IPS DF 19.7 (cell line): ENCODE measurements around the gene LAYN.

Experiments
- DNase-seq: peaks from one replicate; pipeline ENCODE4 v3.0.0-alpha.2; 2013; ENCODE audit warnings: low read depth, low spot score

LAYN gene

DNA sequence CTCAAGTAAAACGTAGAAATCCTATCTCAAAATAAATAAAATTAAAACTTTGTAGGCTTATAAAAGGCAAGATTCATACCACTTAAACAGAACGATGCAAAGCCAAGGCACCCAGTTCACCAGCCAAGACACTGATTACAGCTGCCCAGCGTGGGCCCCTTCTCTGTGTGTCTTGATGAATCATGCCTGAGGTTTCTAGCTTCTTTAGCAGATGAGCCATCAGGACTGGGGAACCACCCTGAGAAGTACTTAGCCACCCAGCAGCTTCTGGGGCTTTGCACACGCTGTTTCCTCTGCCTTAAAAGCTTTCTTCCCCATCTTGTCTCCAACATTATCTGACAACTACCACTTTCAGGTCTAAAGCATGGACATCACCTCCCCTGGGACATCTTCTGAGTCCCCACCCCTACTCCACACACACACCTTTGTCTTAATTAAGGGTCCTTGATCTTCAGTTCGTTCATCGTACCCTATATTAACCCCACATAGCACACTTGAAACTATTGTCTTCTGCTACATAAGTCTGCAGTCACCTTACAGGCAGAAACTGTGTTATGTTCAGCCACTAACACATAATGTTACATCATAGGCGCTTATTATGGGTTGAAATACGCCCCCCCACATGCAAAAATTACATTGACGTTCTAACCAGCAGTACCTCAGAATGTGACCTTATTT lies 8.7 kb upstream of the LAYN start:
- DNase-seq, result no peak

DNA sequence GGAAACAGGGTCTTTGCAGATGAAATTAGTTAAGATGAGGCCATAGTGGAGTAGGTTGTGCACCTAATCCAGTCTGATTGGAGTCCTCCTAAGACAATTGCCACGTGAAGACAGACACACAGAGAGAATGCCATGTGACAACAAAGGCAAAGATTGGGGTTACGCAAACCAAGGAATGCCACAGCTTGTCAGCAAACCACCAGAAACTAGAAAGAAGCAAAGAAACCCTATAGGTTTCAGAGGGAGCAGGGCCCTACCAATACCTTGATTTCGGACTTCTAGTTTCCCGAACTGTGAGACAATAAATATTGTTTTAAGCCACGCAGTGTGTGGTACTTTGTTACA lies 8.2 kb upstream of the LAYN start:
- no peak for DNase-seq

DNA sequence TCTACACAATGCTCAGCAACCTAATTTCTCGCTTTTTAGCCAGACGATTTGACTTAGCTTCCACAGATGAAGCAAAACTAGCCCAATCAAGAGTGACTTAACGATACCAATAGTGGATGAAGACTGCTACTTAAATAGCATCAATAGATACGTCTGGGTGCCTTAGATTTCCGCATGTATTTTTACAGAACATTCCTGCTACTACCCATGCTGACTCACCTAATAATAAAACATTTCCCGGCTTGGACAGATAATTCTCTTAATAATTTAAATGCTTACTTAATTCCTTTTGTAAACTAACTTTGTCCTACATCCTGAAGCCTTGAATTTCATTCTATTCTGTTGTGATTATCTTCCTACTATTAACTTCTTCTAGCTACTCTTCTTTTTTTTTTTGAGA lies 5.2 kb upstream of the LAYN start:
- no peak for DNase-seq

DNA sequence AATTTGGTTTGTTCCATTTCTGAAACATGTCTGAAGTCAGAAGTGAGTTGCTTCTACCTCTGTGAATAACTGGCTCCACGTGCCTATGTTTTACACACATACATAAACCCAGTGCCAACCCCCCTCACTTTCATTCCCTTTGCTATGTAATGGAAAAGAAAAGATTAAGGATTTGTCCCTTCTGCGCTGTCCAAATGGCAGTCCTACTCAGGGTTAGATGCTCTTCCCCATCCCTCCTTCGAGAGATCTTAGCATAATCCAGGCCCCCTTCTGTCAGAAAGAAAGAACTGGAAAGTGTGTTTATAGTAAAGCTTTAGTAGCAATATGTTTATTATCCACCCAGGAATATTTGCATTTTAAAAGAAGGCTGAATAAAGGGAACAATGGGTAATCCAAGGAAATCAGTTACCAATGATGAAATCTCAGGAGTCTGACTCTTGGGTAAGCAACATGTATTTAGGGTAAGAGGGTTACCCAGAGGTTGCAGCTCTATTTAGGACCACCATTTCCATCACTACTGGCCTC lies 3.1 kb upstream of the LAYN start:
- no peak for DNase-seq

DNA sequence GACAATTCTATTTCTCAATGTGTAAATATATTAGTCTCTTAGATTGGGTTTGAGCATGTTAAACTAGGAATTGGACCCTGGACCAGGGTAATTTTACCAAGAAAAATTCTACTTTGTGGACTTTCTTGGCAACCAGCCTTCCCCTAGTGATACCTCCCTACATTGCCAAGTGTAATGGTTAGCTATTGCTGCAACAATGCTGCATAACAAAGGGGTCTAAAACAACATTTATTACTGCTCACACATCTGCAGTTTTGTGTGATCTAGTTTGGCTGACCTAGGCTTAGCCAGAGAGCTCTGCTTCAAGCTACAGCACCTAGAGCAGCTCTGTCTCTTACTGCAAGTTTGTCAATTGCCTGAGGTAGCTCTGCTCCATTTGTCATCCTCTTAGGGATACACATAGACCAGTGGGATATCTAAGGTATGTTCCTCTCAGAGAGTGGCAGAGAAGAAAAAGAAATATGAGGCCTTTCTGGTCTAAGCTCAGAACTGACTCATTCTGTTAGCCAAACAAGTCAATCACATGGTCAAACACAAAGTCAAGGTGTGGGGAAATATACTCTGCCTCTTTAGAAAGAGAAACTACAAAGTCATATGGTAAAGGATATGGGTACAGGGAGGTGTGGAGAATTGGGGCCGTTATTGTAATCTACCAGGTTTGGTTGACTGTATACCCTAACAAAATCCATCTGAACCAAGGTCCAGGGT lies 2.0 kb upstream of the LAYN start:
- no peak for DNase-seq

DNA sequence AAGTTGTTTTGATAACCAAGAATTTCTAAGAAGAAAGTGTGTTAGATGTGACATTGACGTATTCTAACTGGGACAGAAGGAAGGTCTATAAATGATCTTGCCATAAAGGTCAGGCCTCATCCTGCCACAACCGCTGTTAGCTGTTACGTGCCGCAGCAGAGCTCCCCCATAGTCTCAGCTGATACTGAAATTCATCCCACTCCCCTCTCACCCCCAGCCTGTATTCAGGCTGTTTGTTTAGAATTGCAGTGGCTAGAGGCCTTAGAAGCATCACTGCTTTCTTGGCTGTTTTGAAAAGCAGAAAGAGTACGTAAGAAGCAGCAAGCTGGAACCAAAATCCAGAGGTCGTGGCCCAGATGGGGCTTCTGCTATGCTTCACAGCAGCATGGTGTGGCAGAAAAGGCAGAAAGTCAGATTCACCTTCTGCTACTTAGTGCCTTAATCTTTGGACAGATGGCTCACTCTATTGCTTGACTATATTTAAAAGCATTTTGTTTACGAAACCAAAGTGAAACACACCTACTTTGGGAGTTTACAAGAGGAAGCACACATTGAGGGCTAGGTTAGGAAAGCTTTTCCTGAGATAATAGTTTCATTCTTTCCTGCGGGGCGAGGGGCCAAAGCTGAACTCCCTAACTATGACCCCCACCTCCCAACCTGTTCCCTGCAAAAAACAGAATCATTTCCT lies 950 bp upstream of the LAYN start:
- no peak for DNase-seq

DNA sequence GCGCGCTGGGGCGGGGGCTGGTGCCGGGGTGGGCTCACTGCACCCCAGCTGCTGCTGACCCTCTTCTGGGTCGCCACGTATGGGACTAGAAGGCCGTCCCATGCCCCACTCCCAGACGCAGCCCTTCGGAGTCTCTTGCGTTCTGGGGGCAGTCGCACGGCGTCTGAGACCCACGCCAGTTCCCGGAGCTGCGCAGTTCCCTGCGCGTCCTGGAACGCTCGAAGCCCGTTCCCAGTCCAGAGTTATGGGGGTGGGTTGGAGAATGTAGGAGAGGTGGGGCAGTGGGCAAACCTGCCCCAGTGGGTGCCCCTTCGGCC lies 375 bp downstream of the LAYN start:
- DNase-seq, result no peak

DNA sequence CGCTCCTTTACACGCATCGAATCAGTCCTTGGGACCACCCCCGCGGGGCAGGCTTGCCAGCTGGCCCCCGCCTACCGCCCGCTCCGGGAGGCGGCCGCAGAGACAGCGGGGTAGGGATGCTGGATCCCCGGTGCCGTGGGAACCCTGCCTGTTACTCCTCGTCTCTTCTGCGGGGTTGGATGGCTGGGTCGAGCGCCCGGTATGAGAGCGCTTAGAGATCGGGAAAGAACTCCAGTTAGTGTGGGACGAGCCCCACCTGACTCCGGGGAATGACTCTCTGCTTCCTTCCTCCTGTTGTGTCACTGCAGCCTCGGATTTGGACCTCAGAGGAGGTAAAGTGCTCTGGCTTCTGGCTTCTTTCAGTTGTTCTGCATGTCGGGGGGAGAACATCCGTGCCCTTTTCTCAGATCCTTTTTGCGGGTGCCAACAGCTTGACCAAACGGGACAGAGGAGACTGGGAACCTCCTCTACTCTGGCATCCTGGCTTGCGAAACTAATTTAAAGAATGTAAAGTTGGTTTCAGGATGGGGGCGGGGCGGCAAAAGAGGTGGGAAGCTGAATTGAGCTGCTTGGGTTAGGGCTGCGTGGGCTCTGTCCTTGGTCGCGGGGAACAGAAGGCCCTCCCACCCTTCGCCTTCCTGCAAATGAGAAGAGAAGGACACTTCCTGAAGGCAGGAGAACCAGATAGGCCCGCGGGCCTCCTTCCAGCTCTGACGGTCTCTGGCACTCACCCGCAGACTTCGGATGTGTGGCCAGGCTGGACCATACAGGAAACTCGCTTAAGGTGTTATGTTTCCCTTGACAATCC lies 938 bp downstream of the LAYN start:
- DNase-seq, result no peak

DNA sequence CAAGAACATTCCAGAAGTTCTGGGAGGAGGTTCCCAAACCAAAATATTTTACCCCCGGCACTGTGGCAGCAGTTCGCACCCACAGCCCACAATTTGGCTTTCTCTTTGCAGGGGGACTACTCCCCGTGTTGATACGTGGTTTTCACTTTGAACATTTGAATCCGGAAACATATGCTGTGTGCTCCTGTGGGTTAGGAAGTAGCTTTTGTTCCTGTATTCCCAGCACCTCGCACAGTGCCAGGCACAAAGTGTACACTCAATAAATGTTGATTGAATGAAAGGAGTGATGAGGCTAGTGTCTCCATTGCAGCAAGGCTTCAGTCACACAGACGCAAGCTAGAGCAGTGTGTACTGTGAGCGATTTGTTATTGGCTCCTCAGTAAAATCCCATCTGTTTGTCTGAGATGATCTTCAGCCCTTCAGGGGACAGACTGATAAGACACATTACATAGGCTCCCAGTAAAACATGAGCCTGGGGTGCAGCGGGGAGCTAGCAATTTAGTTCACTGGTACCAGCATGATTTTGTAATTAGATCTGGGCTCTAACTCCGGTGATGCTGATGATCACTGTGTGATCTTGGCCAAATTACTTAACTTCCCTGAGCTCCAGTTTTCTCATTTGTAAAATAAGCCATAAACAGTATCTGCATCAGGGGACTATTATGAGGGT lies 2.2 kb downstream of the LAYN start:
- no peak for DNase-seq

DNA sequence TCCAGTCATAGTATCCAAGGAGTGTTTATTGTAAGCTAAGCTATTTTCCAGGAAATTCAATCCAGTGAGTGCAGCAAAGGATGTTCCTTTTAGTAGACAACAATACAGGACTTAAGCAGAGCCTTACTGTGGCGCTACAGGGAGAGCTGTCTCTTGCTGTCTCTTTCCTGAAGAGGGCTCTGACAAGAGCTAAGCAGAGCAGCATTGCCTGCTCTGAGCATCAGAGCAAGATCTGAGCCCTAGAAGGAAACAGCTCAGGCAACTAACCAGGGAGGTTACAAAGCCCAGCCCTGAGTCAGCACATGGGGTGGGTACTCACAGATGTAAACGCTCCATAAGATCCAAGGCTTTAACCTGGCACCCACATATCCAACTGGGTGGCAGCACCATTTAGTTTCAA lies 8.0 kb downstream of the LAYN start:
- DNase-seq, result no peak

DNA sequence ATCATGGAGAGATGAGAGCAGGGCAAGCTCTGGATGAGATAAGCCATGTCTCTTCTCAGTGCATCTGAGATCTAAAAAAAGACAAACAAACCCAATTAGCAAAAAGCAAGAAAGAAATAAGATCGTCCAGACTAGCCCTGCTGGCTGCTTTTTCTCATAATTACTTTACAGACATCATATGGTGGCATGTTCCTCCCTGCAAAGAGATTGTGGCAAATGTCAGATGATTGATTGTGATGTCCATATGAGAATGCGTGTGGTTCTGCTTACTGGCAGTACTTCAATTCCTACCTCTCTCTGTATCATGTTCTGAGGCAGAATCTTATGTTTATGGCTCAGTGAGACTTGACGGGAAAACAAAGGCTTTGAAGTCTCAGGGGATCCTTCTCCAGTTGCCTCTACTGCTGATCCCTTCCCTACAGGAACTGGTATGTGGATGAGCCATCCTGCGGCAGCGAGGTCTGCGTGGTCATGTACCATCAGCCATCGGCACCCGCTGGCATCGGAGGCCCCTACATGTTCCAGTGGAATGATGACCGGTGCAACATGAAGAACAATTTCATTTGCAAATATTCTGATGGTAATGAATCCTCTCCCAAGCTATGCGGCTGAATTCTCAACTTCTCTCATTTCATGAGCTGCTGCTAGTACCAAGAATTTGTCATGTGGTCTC lies 8.8 kb downstream of the LAYN start:
- DNase-seq, result no peak

DNA sequence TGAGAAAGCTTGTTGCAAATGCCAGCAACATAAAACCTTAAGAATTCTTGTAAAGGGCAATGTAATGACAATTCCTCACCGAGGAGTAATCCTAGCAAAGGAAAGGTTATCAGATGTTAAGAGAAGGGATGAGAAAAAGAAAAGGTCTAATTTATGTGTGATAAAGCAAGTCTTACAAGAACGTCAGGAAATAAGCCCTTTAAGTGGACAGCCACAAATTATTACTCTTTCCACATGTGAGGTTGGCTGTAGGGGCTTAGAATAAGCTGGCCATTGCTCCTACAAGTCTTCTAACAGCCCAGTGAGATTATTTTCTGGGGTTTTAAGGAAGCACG lies 9.3 kb downstream of the LAYN start:
- no peak for DNase-seq

DNA sequence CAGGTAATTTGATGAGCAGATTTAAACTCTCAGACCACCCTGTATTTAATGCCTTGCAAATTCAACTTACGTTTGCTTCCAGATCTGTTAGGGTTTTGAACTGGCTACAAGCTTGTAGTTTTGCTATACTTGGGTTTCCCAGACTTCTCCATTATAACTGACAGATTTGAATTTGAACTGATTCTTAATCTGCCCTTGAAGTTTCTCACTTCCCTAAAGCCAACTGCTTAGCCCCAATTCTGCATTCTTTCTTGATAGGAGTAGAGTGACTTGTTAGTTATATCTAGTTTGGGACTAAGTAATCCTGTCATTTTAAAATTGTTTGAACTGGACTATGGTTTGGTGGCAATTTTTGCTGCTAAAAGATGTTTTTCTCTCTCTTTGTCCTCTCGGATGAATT lies 9.7 kb downstream of the LAYN start:
- DNase-seq, result no peak

DNA sequence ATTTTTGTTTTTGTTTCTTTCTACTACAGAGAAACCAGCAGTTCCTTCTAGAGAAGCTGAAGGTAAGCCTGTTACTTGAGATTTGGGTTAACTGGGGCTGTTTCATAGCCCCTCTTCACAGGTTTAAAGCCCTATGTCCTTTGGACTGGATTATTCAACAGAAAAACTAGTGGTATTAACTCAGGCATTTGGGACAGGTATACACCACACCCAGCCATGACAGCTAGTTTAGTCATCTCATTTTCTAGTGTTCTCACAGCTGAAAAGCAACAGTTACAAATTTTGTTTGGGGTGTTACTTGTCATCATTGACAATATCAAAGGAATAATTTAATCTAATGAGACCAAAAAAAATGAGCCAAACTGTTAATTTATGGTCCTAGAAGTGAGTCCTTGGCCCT lies 14.0 kb downstream of the LAYN start:
- no peak for DNase-seq

DNA sequence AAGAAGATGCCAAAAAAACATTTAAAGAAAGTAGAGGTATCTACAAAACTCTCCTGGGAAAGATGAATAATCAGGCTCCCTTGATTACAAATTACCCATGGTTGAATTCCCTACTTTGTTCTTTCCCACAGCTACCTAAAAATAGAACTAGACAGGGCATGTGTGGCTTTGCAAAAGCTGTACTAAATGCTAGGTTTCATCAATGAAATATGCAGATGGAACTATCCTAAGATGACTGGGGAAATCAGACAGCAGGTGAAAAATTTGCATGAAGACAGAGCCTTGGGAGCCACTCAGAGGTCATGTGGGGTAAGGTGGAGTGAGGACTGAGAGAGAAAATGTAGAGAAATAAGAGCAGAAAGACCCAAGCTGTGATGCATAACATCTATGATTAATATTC lies 14.7 kb downstream of the LAYN start:
- no peak for DNase-seq

DNA sequence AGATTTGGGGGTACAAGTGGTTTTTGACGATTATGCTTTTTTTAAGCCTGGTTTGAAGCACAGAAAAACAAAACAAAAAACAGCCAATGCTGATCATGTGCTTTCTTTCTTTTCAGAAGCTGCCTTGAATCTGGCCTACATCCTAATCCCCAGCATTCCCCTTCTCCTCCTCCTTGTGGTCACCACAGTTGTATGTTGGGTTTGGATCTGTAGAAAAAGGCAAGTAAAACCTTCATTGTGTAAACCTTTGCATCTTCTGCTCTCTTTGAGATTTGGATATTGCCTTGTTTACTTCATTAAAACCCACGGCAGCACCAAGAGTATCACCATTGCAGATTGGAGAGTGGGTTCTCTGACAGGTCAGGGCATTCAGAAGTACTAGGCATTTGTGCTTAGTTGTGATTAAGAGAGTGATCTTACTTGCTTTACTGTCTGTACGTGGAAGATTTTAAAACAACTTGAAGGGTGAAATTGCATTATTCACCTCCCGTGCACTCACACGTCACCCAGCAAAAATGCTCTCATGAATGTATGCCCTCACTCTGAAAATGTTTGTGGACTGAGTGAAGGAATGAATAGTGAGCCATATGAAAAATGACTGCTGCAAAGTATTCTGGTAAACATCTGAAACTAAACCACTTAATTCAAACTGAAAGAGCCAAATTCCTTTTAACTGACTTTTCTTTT lies 17.0 kb downstream of the LAYN start:
- DNase-seq, result no peak

DNA sequence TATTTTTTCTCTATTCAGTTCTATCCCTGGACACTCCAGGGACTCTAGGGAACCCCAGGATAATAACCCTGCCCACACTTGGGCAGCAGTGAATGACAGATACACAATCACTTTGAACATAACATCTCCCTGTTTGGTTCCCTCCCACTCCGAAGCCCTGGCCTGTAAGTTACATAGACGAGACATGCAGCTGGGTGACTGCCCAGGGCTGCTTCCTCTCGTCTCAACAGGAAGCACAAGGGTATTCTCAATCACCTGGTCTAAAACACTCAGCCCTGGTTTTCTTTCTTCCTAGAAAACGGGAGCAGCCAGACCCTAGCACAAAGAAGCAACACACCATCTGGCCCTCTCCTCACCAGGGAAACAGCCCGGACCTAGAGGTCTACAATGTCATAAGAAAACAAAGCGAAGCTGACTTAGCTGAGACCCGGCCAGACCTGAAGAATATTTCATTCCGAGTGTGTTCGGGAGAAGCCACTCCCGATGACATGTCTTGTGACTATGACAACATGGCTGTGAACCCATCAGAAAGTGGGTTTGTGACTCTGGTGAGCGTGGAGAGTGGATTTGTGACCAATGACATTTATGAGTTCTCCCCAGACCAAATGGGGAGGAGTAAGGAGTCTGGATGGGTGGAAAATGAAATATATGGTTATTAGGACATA lies 19.4 kb downstream of the LAYN start:
- no peak for DNase-seq

DNA sequence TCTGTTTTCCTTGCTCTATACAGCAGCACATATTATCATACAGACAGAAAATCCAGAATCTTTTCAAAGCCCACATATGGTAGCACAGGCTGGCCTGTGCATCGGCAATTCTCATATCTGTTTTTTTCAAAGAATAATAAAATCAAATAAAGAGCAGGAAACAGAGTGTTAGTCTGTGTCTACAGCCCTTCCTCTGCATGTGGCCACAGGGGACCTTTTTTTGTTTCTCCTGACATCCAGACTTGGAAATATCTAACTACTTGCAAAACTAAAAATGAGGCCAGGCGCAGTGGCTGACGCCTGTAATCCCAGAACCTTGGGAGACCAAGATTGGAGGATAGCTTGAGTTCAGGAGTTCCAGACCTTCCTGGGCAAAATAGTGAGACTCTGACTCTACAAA lies 20.3 kb downstream of the LAYN start:
- no peak for DNase-seq

DNA sequence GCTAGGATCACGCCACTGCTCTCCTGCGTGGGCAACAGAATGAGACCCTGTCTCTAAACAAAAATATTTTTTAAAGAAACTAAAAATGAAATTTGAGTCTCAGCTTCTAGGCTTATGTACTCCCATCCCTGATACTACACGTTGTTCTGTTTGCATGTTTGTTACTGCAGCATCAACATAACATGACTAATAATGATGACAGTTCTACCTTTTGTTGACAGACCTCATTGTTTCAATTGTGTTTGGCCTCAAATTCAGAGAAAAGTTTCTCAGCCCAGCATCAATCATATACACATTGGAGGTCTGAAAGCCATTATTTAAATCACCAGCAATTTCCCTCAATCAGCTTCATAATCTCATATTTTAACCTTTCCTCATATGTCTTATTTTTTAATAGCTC lies 20.8 kb downstream of the LAYN start:
- DNase-seq, result no peak

DNA sequence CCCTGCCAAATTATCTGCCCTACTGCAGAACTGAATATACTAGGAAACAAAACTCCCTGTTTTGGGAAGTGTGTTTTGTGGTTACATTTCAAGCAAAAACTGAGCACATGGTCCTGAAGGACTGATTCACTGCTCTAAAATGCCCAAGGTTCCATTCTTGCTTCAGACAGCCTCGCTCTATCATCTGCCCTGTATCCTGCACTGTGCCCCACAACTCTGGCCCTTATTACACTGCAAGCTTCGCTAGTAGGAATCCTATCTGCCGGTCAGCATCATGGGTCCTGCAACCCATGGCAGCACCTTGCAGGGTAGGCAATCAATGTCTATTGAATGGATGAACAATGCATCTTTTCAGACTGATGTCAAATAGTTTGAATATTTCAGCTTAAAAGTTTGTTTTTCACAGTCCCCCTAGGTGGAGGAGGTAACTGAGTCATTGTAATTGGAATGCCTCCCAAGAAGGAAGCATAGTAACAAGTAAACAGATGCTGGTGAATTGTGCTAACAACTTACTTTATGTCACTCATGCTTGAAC lies 21.3 kb downstream of the LAYN start:
- no peak for DNase-seq
